ENCODE data around the gene ERBIN. TPM values are rescaled to one million over a fixed set of nuclear protein-coding genes. Genes with fewer than 3 reads are reported as not detected.

The ERBIN gene
- total RNA-seq, 1 experiment from 2014 or later: 88.4 TPM

DNA sequence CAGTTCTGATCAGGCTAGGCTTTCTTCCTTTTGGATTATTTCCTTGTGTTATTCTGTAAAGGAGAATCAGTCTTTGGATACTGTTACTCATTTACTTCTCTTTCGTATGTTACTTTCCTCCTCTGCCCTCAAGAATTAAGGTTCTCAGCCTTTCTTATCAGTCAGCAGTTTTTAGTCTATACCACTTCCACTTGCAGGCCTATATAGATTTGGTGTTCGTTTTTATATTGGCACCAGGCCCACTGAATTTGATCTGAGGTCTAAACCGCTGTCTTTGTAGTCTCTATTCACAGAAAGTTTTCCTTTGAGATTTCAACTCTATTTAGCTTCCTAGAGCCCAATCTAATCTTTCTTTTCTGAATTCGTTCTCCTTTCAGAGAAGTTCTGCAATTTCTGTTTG lies 62.8 kb downstream of the ERBIN start:
- ATAC-seq (no peak), DNase-seq (ENCODE audit: low read depth, low spot score) (no peak)
- H3K9me3 ChIP-seq (ENCODE audit: control insufficient read depth, insufficient read depth, low read depth, low read length): no peaks in the 10 kb centered on the region
- no peaks in the 10 kb centered on the region for H3K27me3 ChIP-seq (ENCODE audit: control insufficient read depth, insufficient read depth, low read length)
- BruUV-seq (replicated peaks): no TSS peak
- H3K4me3 ChIP-seq (ENCODE audit: low read depth in 2 of 2, low read length in 2 of 2): no peak overlapping the region
- H3K4me1 ChIP-seq (ENCODE audit: control insufficient read depth, insufficient read depth, low read length): peaks cover 15% of the 10 kb centered on the region
- no peak overlapping the region for H3K27ac ChIP-seq (ENCODE audit: low read length)
- in situ Hi-C loops (cut with HindIII; ENCODE audit: low pct_unique_long_range_greater_than_20kb, low sequenced_read_pairs): no loop called here
- ChIA-PET POLR2A (no interaction called here), CTCF (no interaction called here)
- H3K36me3 ChIP-seq (ENCODE audit: control insufficient read depth, insufficient read depth, low read length): peaks cover 6% of the 10 kb centered on the region; the same call in 1 of the 2 replicates
- TF ChIP-seq, protein P1, sequence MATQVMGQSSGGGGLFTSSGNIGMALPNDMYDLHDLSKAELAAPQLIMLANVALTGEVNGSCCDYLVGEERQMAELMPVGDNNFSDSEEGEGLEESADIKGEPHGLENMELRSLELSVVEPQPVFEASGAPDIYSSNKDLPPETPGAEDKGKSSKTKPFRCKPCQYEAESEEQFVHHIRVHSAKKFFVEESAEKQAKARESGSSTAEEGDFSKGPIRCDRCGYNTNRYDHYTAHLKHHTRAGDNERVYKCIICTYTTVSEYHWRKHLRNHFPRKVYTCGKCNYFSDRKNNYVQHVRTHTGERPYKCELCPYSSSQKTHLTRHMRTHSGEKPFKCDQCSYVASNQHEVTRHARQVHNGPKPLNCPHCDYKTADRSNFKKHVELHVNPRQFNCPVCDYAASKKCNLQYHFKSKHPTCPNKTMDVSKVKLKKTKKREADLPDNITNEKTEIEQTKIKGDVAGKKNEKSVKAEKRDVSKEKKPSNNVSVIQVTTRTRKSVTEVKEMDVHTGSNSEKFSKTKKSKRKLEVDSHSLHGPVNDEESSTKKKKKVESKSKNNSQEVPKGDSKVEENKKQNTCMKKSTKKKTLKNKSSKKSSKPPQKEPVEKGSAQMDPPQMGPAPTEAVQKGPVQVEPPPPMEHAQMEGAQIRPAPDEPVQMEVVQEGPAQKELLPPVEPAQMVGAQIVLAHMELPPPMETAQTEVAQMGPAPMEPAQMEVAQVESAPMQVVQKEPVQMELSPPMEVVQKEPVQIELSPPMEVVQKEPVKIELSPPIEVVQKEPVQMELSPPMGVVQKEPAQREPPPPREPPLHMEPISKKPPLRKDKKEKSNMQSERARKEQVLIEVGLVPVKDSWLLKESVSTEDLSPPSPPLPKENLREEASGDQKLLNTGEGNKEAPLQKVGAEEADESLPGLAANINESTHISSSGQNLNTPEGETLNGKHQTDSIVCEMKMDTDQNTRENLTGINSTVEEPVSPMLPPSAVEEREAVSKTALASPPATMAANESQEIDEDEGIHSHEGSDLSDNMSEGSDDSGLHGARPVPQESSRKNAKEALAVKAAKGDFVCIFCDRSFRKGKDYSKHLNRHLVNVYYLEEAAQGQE (IDR thresholded peaks at IDR 0.05; ENCODE audit: insufficient read depth in 1 of 2, low read depth in 2 of 2, low read length in 1 of 2): no peak
- TF ChIP-seq POLR2AphosphoS5 (IDR thresholded peaks at IDR 0.05; ENCODE audit: low read depth, low read length): no peak
- TF ChIP-seq, protein P2, sequence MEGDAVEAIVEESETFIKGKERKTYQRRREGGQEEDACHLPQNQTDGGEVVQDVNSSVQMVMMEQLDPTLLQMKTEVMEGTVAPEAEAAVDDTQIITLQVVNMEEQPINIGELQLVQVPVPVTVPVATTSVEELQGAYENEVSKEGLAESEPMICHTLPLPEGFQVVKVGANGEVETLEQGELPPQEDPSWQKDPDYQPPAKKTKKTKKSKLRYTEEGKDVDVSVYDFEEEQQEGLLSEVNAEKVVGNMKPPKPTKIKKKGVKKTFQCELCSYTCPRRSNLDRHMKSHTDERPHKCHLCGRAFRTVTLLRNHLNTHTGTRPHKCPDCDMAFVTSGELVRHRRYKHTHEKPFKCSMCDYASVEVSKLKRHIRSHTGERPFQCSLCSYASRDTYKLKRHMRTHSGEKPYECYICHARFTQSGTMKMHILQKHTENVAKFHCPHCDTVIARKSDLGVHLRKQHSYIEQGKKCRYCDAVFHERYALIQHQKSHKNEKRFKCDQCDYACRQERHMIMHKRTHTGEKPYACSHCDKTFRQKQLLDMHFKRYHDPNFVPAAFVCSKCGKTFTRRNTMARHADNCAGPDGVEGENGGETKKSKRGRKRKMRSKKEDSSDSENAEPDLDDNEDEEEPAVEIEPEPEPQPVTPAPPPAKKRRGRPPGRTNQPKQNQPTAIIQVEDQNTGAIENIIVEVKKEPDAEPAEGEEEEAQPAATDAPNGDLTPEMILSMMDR (IDR thresholded peaks at IDR 0.05): no peak
- no peak for TF ChIP-seq TCF7L2 (IDR thresholded peaks at IDR 0.05; ENCODE audit: low read depth, low read length)
- TF ChIP-seq SIN3A (IDR thresholded peaks at IDR 0.05; ENCODE audit: borderline replicate concordance, insufficient read depth, low read depth, low read length): no peak
- intact Hi-C loops (cut with micrococcal nuclease; ENCODE audit: unreplicated experiment): no loop called here

DNA sequence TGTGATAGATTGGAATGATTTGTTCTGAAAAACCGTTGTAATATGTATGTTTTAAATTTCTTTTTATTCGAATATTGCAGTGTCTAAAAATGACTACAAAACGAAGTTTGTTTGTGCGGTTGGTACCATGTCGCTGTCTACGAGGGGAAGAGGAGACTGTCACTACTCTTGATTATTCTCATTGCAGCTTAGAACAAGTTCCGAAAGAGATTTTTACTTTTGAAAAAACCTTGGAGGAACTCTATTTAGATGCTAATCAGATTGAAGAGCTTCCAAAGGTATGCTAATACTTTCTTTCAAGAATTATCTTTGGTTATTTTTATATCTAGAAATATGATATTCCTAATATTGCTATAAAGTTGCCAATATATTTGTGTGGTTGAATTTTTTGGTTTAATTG lies 66.3 kb downstream of the ERBIN start:
- no peak for TF ChIP-seq SIN3A (IDR thresholded peaks at IDR 0.05; ENCODE audit: borderline replicate concordance, insufficient read depth, low read depth, low read length)
- TF ChIP-seq POLR2AphosphoS5 (IDR thresholded peaks at IDR 0.05; ENCODE audit: low read depth, low read length): no peak
- TF ChIP-seq, protein P1 (IDR thresholded peaks at IDR 0.05; ENCODE audit: insufficient read depth in 1 of 2, low read depth in 2 of 2, low read length in 1 of 2): no peak
- TF ChIP-seq, protein P2 (IDR thresholded peaks at IDR 0.05): no peak
- no peak for TF ChIP-seq TCF7L2 (IDR thresholded peaks at IDR 0.05; ENCODE audit: low read depth, low read length)
- Histone ChIP-seq H3K4me1 (ENCODE audit: control insufficient read depth, insufficient read depth, low read length) (no peaks in the 10 kb centered on the region), H3K36me3 (ENCODE audit: control insufficient read depth, insufficient read depth, low read length) (peaks cover 6% of the 10 kb centered on the region; the same call in 1 of the 2 replicates), H3K27ac (ENCODE audit: low read length) (no peak overlapping the region), H3K4me3 (ENCODE audit: low read depth in 2 of 2, low read length in 2 of 2) (no peak overlapping the region), H3K9me3 (ENCODE audit: control insufficient read depth, insufficient read depth, low read depth, low read length) (no peaks in the 10 kb centered on the region), H3K27me3 (ENCODE audit: control insufficient read depth, insufficient read depth, low read length) (no peaks in the 10 kb centered on the region)
- ChIA-PET POLR2A (no interaction called here), CTCF (no interaction called here)
- intact Hi-C loops (cut with micrococcal nuclease; ENCODE audit: unreplicated experiment) (no loop called here), in situ Hi-C loops (cut with HindIII; ENCODE audit: low pct_unique_long_range_greater_than_20kb, low sequenced_read_pairs) (no loop called here)
- DNase-seq (ENCODE audit: low read depth, low spot score): no peak
- no peak for ATAC-seq
- no TSS peak for BruUV-seq (replicated peaks)
